ENCODE data around the gene HOMER2. TPM values are rescaled to one million over a fixed set of nuclear protein-coding genes. Genes with fewer than 3 reads are reported as not detected.
A peak's percentile ranks its signal among the peaks of the same experiment; 100 is the strongest.

HOMER2 gene
- total and polyA plus RNA-seq, 4 donors = 4.3 to 62.0 (median 23.6) TPM

DNA sequence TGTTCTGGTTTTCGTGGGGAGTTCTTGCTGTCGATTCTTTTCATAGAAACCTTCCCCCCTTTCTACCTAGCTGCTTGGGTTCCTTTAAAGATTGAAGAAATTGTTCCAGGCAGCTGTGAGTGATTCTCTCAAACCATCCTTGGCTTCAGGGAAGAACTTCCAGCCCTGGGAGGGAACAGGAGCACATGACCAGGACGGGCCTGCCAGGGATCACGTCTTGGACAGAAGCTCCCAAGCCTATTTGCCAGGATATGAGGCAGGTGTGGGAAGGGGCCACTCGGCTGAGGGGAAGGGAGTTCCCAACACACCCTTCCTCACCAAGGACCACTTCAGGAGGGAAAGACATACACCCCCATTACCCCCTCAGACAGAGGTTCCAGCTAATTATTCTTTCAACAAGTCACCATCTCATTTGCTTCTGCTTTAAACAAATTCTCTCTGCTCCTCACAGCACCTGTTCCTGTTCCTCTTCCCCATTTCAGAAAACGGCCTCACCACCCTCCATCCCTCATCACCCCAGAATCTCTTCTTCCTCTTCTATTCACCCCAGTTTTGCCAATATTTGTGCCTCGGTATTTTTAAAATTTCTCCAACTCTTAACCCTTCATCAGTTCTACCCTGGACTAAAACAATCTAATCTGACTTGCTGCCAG, 80.6 kb downstream of the HOMER2 start:
- Histone ChIP-seq H3K36me3 (ENCODE audit: control insufficient read depth in 4 of 4, insufficient read depth in 3 of 4, low read depth in 1 of 4, low read length in 3 of 4) (peaks cover 0 to 22% (median 12%) of the 10 kb centered on the region in 4 donors), H3K4me1 (ENCODE audit: control insufficient read depth in 4 of 4, insufficient read depth in 4 of 4, low read length in 3 of 4) (peaks cover 0 to 6% (median 1%) of the 10 kb centered on the region in 4 donors), H3K27me3 (ENCODE audit: control insufficient read depth in 4 of 4, insufficient read depth in 4 of 4, low read length in 3 of 4) (no peaks in the 10 kb centered on the region), H3K9me3 (ENCODE audit: control insufficient read depth in 4 of 4, low read length in 3 of 4) (no peaks in the 10 kb centered on the region), H3K4me3 (ENCODE audit: low read depth in 1 of 3, low read length in 3 of 3) (no peak overlapping the region), H3K27ac (ENCODE audit: low read depth in 1 of 2, low read length in 2 of 2) (no peak overlapping the region), H3K9ac (ENCODE audit: low read depth in 1 of 2, low read length in 2 of 2) (no peak overlapping the region)
- DNase-seq (ENCODE audit: low spot score) = no peak
- 80% methylated on average over 7 of the region's 7 CpGs for WGBS
- TF ChIP-seq, protein P1, sequence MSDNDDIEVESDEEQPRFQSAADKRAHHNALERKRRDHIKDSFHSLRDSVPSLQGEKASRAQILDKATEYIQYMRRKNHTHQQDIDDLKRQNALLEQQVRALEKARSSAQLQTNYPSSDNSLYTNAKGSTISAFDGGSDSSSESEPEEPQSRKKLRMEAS (IDR thresholded peaks at IDR 0.05) = no peak
- TF ChIP-seq SP1 (IDR thresholded peaks at IDR 0.05) = no peak
- TF ChIP-seq, protein P2, sequence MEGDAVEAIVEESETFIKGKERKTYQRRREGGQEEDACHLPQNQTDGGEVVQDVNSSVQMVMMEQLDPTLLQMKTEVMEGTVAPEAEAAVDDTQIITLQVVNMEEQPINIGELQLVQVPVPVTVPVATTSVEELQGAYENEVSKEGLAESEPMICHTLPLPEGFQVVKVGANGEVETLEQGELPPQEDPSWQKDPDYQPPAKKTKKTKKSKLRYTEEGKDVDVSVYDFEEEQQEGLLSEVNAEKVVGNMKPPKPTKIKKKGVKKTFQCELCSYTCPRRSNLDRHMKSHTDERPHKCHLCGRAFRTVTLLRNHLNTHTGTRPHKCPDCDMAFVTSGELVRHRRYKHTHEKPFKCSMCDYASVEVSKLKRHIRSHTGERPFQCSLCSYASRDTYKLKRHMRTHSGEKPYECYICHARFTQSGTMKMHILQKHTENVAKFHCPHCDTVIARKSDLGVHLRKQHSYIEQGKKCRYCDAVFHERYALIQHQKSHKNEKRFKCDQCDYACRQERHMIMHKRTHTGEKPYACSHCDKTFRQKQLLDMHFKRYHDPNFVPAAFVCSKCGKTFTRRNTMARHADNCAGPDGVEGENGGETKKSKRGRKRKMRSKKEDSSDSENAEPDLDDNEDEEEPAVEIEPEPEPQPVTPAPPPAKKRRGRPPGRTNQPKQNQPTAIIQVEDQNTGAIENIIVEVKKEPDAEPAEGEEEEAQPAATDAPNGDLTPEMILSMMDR (IDR thresholded peaks at IDR 0.05; ENCODE audit: low read depth, low read length, missing input control) = no peak
- TF ChIP-seq EGR1 (IDR thresholded peaks at IDR 0.05; ENCODE audit: low read depth in 2 of 2) = no peak
- no peak for TF ChIP-seq JUND (IDR thresholded peaks at IDR 0.05)
- TF ChIP-seq GABPA (IDR thresholded peaks at IDR 0.05 in 1 of 2, conservative IDR thresholded peaks at IDR 0.05 in 1 of 2) = no peak
- TF ChIP-seq HNF4G (IDR thresholded peaks at IDR 0.05) = no peak
- TF ChIP-seq RXRA (IDR thresholded peaks at IDR 0.05) = no peak
- no peak for TF ChIP-seq YY1 (IDR thresholded peaks at IDR 0.05)
- no peak for TF ChIP-seq HNF4A (conservative IDR thresholded peaks at IDR 0.05)
- TF ChIP-seq NR2F2 (IDR thresholded peaks at IDR 0.05) = no peak
- no peak for TF ChIP-seq FOXA2 (IDR thresholded peaks at IDR 0.05)
- TF ChIP-seq, protein P3, sequence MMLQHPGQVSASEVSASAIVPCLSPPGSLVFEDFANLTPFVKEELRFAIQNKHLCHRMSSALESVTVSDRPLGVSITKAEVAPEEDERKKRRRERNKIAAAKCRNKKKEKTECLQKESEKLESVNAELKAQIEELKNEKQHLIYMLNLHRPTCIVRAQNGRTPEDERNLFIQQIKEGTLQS (IDR thresholded peaks at IDR 0.05) = no peak

DNA sequence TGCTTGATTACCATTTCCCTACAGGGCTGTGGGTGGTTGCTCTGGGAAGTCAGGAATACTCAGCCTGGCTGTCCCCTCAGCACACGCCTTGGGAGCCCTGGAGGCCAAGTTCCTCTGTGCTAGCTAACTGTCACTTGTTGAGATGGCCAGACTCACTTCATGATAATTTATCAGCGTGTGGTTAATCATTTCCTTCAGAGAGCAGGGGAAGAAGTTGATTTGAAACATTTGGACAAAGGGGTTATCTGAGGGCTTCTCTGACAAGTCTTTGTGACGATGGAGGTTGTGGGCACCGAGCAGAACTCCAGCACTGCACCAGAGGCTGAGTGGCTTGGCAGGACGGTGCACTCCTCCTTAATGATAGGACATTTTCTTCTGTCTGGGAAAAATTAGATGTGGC, 81.2 kb downstream of the HOMER2 start:
- DNase-seq (ENCODE audit: low spot score) = no peak

More for the DNA sequence above, 81.2 kb downstream of the HOMER2 start:
- no peak overlapping the region for H3K4me3 ChIP-seq (ENCODE audit: low read depth in 1 of 3, low read length in 3 of 3)
- WGBS = 32% methylated on average over 5 of the region's 5 CpGs
- H3K9me3 ChIP-seq (ENCODE audit: control insufficient read depth in 4 of 4, low read length in 3 of 4) = no peaks in the 10 kb centered on the region
- peaks cover 0 to 22% (median 12%) of the 10 kb centered on the region in 4 donors for H3K36me3 ChIP-seq (ENCODE audit: control insufficient read depth in 4 of 4, insufficient read depth in 3 of 4, low read depth in 1 of 4, low read length in 3 of 4)
- peaks cover 0 to 6% (median 1%) of the 10 kb centered on the region in 4 donors for H3K4me1 ChIP-seq (ENCODE audit: control insufficient read depth in 4 of 4, insufficient read depth in 4 of 4, low read length in 3 of 4)
- TF ChIP-seq, protein P4, sequence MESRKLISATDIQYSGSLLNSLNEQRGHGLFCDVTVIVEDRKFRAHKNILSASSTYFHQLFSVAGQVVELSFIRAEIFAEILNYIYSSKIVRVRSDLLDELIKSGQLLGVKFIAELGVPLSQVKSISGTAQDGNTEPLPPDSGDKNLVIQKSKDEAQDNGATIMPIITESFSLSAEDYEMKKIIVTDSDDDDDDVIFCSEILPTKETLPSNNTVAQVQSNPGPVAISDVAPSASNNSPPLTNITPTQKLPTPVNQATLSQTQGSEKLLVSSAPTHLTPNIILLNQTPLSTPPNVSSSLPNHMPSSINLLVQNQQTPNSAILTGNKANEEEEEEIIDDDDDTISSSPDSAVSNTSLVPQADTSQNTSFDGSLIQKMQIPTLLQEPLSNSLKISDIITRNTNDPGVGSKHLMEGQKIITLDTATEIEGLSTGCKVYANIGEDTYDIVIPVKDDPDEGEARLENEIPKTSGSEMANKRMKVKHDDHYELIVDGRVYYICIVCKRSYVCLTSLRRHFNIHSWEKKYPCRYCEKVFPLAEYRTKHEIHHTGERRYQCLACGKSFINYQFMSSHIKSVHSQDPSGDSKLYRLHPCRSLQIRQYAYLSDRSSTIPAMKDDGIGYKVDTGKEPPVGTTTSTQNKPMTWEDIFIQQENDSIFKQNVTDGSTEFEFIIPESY (IDR thresholded peaks at IDR 0.05) = no peak
- peak in 1 of 2 donors; percentile 31 for TF ChIP-seq RXRA (IDR thresholded peaks at IDR 0.05)
- H3K27me3 ChIP-seq (ENCODE audit: control insufficient read depth in 4 of 4, insufficient read depth in 4 of 4, low read length in 3 of 4) = no peaks in the 10 kb centered on the region
- H3K9ac ChIP-seq (ENCODE audit: low read depth in 1 of 2, low read length in 2 of 2) = no peak overlapping the region
- peak overlapping the region in 1 of 2 donors; percentile 28 for H3K27ac ChIP-seq (ENCODE audit: low read depth in 1 of 2, low read length in 2 of 2)
